ENCODE results near the gene MLLT6. TPM values are rescaled to one million over a fixed set of nuclear protein-coding genes. Genes with fewer than 3 reads are reported as not detected.

Gene MLLT6
- total and polyA plus RNA-seq, 2 experiments from 2014 or later, result 10.5 to 75.8 TPM

DNA sequence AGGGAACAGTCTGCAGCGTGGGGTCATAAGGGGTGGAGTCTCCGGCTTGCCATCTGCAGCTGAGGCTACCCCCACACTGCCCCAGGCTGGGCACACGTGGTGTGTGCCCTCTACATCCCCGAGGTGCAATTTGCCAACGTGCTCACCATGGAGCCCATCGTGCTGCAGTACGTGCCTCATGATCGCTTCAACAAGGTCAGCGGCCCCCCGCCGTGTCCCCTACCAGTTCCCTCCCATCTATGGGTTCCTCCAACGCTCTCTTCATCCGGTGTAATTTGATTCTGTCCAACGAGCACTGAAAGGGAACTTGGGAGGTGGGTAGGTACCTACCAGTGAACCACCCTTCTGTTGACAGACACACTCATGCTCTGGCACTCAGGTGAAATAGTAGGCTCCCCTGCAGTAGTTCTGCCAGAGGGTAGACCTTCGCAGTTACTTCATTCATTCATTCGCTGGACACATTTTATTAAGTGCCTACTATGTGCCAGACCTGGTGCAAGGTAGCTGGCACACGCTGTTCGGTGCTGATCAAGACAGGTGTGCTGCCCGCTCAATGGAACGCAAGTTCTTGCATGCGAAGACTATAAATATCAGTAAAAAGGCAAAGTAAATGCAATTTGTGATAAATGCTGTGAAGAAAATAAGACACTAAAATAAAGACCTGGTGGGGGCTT, 2.7 kb downstream of the MLLT6 start:
- Histone ChIP-seq H3K4me1 (ENCODE audit: low read depth) (peaks cover 17% of the 10 kb centered on the region), H3K27ac (no peak overlapping the region), H3K27me3 (peaks cover 4% of the 10 kb centered on the region), H3K36me3 (no peaks in the 10 kb centered on the region), H3K9me3 (ENCODE audit: low read depth) (no peaks in the 10 kb centered on the region), H3K4me3 (no peak overlapping the region)
- TF ChIP-seq, protein P1, sequence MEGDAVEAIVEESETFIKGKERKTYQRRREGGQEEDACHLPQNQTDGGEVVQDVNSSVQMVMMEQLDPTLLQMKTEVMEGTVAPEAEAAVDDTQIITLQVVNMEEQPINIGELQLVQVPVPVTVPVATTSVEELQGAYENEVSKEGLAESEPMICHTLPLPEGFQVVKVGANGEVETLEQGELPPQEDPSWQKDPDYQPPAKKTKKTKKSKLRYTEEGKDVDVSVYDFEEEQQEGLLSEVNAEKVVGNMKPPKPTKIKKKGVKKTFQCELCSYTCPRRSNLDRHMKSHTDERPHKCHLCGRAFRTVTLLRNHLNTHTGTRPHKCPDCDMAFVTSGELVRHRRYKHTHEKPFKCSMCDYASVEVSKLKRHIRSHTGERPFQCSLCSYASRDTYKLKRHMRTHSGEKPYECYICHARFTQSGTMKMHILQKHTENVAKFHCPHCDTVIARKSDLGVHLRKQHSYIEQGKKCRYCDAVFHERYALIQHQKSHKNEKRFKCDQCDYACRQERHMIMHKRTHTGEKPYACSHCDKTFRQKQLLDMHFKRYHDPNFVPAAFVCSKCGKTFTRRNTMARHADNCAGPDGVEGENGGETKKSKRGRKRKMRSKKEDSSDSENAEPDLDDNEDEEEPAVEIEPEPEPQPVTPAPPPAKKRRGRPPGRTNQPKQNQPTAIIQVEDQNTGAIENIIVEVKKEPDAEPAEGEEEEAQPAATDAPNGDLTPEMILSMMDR (IDR thresholded peaks at IDR 0.05; ENCODE audit: low read depth, low read length), result no peak
- no peak for DNase-seq (ENCODE audit: low read depth in 1 of 2, low spot score in 1 of 2)

DNA sequence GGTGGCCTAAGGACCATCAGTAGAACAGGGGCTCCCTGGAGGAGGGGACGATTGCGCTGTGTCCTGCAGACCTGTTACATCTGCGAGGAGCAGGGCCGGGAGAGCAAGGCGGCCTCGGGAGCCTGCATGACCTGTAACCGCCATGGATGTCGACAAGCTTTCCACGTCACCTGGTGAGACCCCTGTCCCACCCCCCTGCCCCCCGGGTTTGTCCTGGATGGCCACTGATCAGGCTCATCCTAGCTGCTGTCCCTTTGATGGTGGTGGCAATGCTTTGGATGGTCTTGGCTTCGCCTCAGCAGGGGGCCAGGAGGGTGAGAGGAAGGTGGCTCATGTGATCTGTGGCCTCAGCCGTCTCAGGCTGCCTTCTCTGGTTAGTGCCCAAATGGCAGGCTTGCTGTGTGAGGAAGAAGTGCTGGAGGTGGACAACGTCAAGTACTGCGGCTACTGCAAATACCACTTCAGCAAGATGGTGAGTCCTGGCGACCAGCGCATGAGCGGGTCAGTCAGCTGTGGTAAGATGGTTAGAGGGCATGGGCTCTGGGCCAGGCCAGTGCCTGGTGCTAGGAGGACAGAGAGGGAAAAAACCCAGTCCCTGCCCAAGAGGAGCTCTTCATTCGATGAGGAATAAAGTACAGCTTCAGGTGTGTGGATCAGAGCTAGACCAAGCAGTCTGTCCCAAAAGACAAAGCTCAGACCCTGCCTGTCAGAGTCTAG, 4.2 kb downstream of the MLLT6 start:
- Histone ChIP-seq H3K9me3 (ENCODE audit: low read depth) (no peaks in the 10 kb centered on the region), H3K36me3 (peaks cover 6% of the 10 kb centered on the region), H3K4me1 (ENCODE audit: low read depth) (peaks cover 17% of the 10 kb centered on the region), H3K27ac (no peak overlapping the region), H3K4me3 (no peak overlapping the region), H3K27me3 (no peaks in the 10 kb centered on the region)
- TF ChIP-seq, protein P1 (IDR thresholded peaks at IDR 0.05; ENCODE audit: low read depth, low read length), result no peak
- no peak for DNase-seq (ENCODE audit: low read depth in 1 of 2, low spot score in 1 of 2)

DNA sequence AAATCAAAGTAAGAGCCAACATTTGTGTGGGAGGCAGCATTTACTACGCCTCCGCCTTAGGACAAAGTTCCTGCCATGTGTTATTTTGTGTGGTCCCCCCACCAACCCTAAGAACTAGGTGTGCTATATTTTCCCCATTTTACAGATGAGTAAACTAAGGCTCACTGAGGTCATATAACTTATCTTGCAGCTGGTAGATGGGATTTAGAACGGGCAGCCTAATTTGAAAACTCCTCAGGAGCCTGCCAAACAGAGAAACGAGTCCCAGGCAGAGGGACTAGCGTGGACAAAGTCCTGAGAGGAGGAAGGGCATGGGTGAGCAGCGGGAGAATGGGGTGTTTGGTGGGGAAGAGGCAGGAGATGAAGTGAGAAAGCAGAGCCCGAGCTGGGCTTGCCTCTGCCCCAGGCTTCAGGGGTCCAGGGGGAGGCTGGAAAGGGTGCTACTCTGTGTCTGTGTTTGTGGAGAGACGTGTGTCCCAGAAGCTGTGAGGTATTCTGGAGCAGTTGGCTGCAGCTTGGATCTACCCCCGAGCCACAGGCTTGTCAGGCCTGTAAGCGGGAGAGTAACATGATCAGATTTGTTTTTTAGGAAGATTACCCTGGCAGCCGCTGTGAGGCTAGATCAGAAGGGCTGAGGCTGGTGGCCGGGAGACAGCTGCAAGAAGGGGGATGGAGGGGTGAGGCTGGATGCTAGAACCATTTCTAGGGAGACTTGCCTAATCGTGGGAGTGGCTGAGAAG, 5.0 kb downstream of the MLLT6 start:
- Histone ChIP-seq H3K36me3 (peaks cover 10% of the 10 kb centered on the region), H3K27me3 (no peaks in the 10 kb centered on the region)
- DNase-seq (ENCODE audit: low read depth in 1 of 2, low spot score in 1 of 2), result no peak

DNA sequence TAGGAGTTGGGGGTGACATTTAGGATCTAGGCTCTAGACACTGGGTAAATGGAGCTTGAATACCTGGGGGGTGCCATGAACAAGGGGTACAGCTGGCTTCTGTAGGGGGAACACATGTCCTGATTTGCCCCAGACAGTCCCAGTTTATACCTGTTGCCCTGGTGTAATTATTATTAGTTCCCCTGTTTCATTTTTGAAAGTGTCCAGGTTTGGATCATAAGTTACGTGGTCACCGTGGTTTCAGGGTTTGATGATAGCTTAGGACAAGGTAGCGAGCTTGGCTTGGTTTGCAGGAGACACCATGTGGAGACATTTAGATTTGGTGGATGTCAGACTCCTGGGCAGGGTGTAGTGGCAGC, 5.5 kb downstream of the MLLT6 start:
- Histone ChIP-seq H3K4me1 (ENCODE audit: low read depth) (peaks cover 17% of the 10 kb centered on the region), H3K27ac (no peak overlapping the region), H3K27me3 (no peaks in the 10 kb centered on the region), H3K9me3 (ENCODE audit: low read depth) (no peaks in the 10 kb centered on the region), H3K36me3 (peaks cover 10% of the 10 kb centered on the region), H3K4me3 (no peak overlapping the region)
- no peak for DNase-seq (ENCODE audit: low read depth in 1 of 2, low spot score in 1 of 2)
- TF ChIP-seq, protein P1 (IDR thresholded peaks at IDR 0.05; ENCODE audit: low read depth, low read length), result no peak

More for the DNA sequence above, 5.0 kb downstream of the MLLT6 start:
- Histone ChIP-seq H3K27ac (no peak overlapping the region), H3K9me3 (ENCODE audit: low read depth) (no peaks in the 10 kb centered on the region), H3K4me3 (no peak overlapping the region), H3K4me1 (ENCODE audit: low read depth) (peaks cover 17% of the 10 kb centered on the region)
- TF ChIP-seq, protein P1 (IDR thresholded peaks at IDR 0.05; ENCODE audit: low read depth, low read length), result no peak

DNA sequence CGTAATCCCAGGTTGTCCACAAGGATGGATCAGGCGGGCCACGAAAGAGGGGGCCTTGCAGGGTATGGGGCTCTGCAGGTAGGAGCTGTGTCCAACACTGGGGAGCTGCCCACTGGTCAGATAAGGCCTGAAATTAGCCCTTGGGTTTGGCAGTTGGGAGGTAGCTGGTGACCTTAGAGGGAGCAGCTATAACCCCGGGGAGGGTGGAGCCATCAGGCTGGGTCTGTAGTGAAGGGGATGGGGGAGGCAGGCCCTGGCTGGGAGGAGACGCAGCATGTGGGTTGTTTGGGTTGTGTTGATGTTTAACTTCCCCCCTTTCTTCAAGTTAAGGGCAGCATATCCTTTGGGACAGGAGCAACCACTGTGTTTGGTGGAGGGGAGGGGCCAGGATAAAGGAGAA, 5.9 kb downstream of the MLLT6 start:
- Histone ChIP-seq H3K36me3 (peaks cover 10% of the 10 kb centered on the region), H3K27me3 (no peaks in the 10 kb centered on the region), H3K4me1 (ENCODE audit: low read depth) (peaks cover 17% of the 10 kb centered on the region), H3K9me3 (ENCODE audit: low read depth) (no peaks in the 10 kb centered on the region), H3K27ac (no peak overlapping the region), H3K4me3 (no peak overlapping the region)
- TF ChIP-seq, protein P1 (IDR thresholded peaks at IDR 0.05; ENCODE audit: low read depth, low read length), result no peak
- DNase-seq (ENCODE audit: low read depth in 1 of 2, low spot score in 1 of 2), result no peak
